Panc1 (cell line): ENCODE data around the gene GSDMA. TPM values are rescaled to one million over a fixed set of nuclear protein-coding genes. Genes with fewer than 3 reads are reported as not detected.

ENCODE experiments used
- ATAC-seq: fragments of 200-7000 bp; cut with Tn5 transposase; 2 replicates; pipeline ENCODE4 v1.9.1; 2020; ENCODE audit warnings: mild to moderate bottlenecking, moderate library complexity
- BruUV-seq: library from RNA; stranded (reverse); fragments of 400-500 nt; replicated peaks from 2 replicates; lab custom pipeline; 2021; lab: Mats Ljungman, UMichigan
- CTCF ChIA-PET: fragments of 300-600 bp; sonication (Branson Sonifier 250); formaldehyde crosslinking; loops from one replicate; lab custom pipeline; 2022; ENCODE audit warnings: antibody characterized with exemption; lab: Charles Lee
- POLR2A ChIA-PET: fragments of 300-600 bp; sonication (Branson Sonifier 250); formaldehyde crosslinking; loops from one replicate; lab custom pipeline; 2022; ENCODE audit warnings: antibody characterized with exemption; lab: Charles Lee
- DNase-seq: peaks from one replicate; pipeline ENCODE4 v3.0.0-alpha.2; 2010; ENCODE audit warnings: low read depth, low spot score
- H3K27ac ChIP-seq: 2 replicates; pipeline ENCODE4 v1.5.1; 2011; ENCODE audit warnings: mild to moderate bottlenecking, low read length, inconsistent platforms
- H3K27me3 ChIP-seq: fragments of 200-500 bp; sonication (Bioruptor generic); 2 replicates; pipeline ENCODE4 v1.6.0; 2014; ENCODE audit warnings: low read length, inconsistent platforms; ENCODE audit not compliant: control insufficient read depth, insufficient read depth
- H3K36me3 ChIP-seq: fragments of 200-500 bp; sonication (Bioruptor generic); 2 replicates; pipeline ENCODE4 v1.5.1; 2014; ENCODE audit warnings: inconsistent platforms, mild to moderate bottlenecking, low read length, moderate library complexity; ENCODE audit not compliant: control insufficient read depth, insufficient read depth
- H3K4me1 ChIP-seq: 2 replicates; pipeline ENCODE4 v1.5.1; 2011; ENCODE audit warnings: inconsistent platforms, mild to moderate bottlenecking, low read length, moderate library complexity; ENCODE audit not compliant: control insufficient read depth, insufficient read depth
- H3K4me3 ChIP-seq, 2 experiments: 2 replicates each; pipeline ENCODE4 v1.5.1; 2011 to 2012; ENCODE audit warnings: low read depth in 2 of 2, low read length in 2 of 2, mild to moderate bottlenecking in 2 of 2, inconsistent platforms in 1 of 2, moderate library complexity in 1 of 2
- H3K9me3 ChIP-seq: fragments of 200-500 bp; sonication (Bioruptor generic); 2 replicates; pipeline ENCODE4 v1.5.1; 2014; ENCODE audit warnings: low read depth, mild to moderate bottlenecking, inconsistent platforms, low read length, moderate library complexity; ENCODE audit not compliant: control insufficient read depth, insufficient read depth
- POLR2AphosphoS5 ChIP-seq: IDR thresholded peaks from 2 replicates; pipeline ENCODE4 v1.6.1; 2012; ENCODE audit warnings: mild to moderate bottlenecking, low read depth, low read length, moderate library complexity
- SIN3A ChIP-seq: IDR thresholded peaks from 2 replicates; pipeline ENCODE4 v1.6.1; 2012; ENCODE audit warnings: low read depth, mild to moderate bottlenecking, low read length, moderate library complexity, borderline replicate concordance; ENCODE audit not compliant: insufficient read depth
- TCF7L2 ChIP-seq: IDR thresholded peaks from 2 replicates; pipeline ENCODE4 v1.6.1; 2011; ENCODE audit warnings: mild to moderate bottlenecking, low read depth, low read length, inconsistent platforms
- in situ Hi-C: cut with HindIII; loops from 2 replicates; pipeline ENCODE4 v1.10.0; 2016; ENCODE audit warnings: low sequenced_read_pairs, low pct_unique_long_range_greater_than_20kb
- intact Hi-C: fragments of 100-400 bp; cut with micrococcal nuclease; formaldehyde crosslinking; loops from one replicate; pipeline ENCODE4 v1.10.0; 2022; ENCODE audit not compliant: unreplicated experiment
- total RNA-seq: library from RNA; stranded (reverse); gene quantifications from one replicate; pipeline ENCODE4 v1.2.1, GENCODE V29; 2021; ENCODE audit not compliant: unreplicated experiment
- TF ChIP-seq, protein P1 (sequence below), 2 experiments: IDR thresholded peaks; 2 replicates each; pipeline ENCODE4 v1.6.1; 2011 to 2012; ENCODE audit warnings: low read depth in 2 of 2, control low read depth in 1 of 2, low read length in 1 of 2, mild to moderate bottlenecking in 1 of 2, moderate library complexity in 1 of 2; ENCODE audit not compliant: insufficient read depth in 1 of 2
- TF ChIP-seq, protein P2 (sequence below): fragments of 450-650 bp; IDR thresholded peaks from 2 replicates; pipeline ENCODE4 v1.5.1; 2017; ENCODE audit warnings: mild to moderate bottlenecking

Gene GSDMA
- total RNA-seq, 1 experiment from 2014 or later, result not detected

DNA sequence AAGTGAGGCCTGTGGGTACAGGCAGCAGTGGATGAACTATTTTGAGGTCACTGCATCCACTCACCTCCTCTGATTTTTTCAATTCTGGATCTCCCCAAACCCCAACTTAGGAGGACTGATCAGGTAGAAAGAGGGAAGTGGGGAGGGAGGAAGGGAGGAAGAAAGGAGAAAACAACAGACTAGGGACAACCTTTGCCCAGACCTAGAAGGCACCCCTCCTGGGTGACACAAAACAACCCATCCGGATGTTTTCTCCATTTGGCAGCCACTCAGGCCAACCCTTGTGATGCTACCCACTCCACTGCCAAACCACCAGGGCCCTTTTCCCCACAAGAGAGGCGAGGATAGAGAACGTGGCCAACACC is 38.1 kb upstream of the GSDMA start:
- Histone ChIP-seq H3K27ac (no peak overlapping the region), H3K4me3 (no peak overlapping the region), H3K4me1 (peaks cover 34% of the 10 kb centered on the region), H3K9me3 (no peaks in the 10 kb centered on the region), H3K36me3 (no peaks in the 10 kb centered on the region; the same call in 1 of the 2 replicates), H3K27me3 (no peaks in the 10 kb centered on the region)
- ChIA-PET CTCF (no interaction called here), POLR2A (no interaction called here)
- intact Hi-C loops, result no loop called here
- TF ChIP-seq, protein P1, sequence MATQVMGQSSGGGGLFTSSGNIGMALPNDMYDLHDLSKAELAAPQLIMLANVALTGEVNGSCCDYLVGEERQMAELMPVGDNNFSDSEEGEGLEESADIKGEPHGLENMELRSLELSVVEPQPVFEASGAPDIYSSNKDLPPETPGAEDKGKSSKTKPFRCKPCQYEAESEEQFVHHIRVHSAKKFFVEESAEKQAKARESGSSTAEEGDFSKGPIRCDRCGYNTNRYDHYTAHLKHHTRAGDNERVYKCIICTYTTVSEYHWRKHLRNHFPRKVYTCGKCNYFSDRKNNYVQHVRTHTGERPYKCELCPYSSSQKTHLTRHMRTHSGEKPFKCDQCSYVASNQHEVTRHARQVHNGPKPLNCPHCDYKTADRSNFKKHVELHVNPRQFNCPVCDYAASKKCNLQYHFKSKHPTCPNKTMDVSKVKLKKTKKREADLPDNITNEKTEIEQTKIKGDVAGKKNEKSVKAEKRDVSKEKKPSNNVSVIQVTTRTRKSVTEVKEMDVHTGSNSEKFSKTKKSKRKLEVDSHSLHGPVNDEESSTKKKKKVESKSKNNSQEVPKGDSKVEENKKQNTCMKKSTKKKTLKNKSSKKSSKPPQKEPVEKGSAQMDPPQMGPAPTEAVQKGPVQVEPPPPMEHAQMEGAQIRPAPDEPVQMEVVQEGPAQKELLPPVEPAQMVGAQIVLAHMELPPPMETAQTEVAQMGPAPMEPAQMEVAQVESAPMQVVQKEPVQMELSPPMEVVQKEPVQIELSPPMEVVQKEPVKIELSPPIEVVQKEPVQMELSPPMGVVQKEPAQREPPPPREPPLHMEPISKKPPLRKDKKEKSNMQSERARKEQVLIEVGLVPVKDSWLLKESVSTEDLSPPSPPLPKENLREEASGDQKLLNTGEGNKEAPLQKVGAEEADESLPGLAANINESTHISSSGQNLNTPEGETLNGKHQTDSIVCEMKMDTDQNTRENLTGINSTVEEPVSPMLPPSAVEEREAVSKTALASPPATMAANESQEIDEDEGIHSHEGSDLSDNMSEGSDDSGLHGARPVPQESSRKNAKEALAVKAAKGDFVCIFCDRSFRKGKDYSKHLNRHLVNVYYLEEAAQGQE (IDR thresholded peaks at IDR 0.05; ENCODE audit: insufficient read depth in 1 of 2, low read depth in 2 of 2, low read length in 1 of 2), result no peak
- TF ChIP-seq TCF7L2 (no peak), POLR2AphosphoS5 (no peak), SIN3A (no peak)
- BruUV-seq, result no TSS peak
- in situ Hi-C loops, result no loop called here
- DNase-seq, result no peak
- no peak for ATAC-seq

DNA sequence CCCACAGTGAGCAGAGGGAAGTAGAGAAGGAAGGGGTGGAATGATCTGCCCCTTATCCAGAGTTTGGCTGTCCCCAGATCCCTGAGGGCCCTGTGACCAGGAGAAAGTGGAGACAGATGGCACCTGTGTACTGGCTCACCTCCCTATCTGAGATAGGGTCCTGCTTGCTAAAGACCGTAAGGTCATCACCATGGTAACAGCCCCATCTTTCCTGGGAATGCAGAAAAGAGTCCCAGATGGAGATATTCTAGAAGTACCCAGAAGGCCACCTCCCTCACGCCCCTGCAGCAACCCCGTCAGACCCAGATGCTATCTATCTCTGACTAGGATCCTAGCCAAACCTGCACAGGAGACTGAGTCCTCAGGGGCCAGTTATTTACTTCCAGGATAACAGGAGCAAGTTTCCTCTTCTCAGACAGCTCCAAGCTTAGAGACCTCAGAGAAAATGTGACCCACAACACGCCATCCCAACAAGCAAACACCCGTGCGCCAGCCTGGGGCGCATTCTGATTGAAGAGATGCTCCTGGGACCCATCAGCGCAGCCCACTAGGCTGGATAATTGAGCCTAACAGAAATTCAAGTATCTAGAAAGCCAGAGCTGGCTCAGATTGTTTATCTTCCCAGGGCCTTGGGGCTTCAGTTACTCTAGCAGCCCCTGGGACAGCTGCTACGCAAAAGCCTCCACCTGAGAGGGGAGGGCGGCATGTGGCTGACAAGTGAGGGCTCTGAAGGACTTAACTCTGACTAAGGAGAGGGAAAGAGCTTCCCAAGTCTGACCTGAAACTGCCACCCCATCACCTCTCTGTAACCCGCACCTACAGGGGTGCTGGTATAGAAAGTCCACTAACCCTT is 37.3 kb upstream of the GSDMA start:
- no peak for TF ChIP-seq POLR2AphosphoS5
- TF ChIP-seq, protein P2, sequence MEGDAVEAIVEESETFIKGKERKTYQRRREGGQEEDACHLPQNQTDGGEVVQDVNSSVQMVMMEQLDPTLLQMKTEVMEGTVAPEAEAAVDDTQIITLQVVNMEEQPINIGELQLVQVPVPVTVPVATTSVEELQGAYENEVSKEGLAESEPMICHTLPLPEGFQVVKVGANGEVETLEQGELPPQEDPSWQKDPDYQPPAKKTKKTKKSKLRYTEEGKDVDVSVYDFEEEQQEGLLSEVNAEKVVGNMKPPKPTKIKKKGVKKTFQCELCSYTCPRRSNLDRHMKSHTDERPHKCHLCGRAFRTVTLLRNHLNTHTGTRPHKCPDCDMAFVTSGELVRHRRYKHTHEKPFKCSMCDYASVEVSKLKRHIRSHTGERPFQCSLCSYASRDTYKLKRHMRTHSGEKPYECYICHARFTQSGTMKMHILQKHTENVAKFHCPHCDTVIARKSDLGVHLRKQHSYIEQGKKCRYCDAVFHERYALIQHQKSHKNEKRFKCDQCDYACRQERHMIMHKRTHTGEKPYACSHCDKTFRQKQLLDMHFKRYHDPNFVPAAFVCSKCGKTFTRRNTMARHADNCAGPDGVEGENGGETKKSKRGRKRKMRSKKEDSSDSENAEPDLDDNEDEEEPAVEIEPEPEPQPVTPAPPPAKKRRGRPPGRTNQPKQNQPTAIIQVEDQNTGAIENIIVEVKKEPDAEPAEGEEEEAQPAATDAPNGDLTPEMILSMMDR, result no peak
- no peak for TF ChIP-seq TCF7L2
- TF ChIP-seq, protein P1 (IDR thresholded peaks at IDR 0.05; ENCODE audit: insufficient read depth in 1 of 2, low read depth in 2 of 2, low read length in 1 of 2), result no peak
- TF ChIP-seq SIN3A, result no peak
- intact Hi-C loops, result no loop called here
- in situ Hi-C loops, result no loop called here
- Histone ChIP-seq H3K4me3 (no peak overlapping the region; a peak in 1 of 4 replicates), H3K27me3 (no peaks in the 10 kb centered on the region), H3K9me3 (no peaks in the 10 kb centered on the region), H3K4me1 (peaks cover 36% of the 10 kb centered on the region), H3K27ac (no peak overlapping the region), H3K36me3 (no peaks in the 10 kb centered on the region; the same call in 1 of the 2 replicates)
- DNase-seq (no peak), ATAC-seq (no peak)
- BruUV-seq, result no TSS peak
- ChIA-PET POLR2A (no interaction called here), CTCF (no interaction called here)
